ENCODE data around the gene CLMN. TPM values are rescaled to one million over a fixed set of nuclear protein-coding genes. Genes with fewer than 3 reads are reported as not detected.
A peak's percentile ranks its signal among the peaks of the same experiment; 100 is the strongest.

The CLMN gene
- total and polyA plus RNA-seq, 2 experiments from 2014 or later, result 3.2 to 5.7 TPM

DNA sequence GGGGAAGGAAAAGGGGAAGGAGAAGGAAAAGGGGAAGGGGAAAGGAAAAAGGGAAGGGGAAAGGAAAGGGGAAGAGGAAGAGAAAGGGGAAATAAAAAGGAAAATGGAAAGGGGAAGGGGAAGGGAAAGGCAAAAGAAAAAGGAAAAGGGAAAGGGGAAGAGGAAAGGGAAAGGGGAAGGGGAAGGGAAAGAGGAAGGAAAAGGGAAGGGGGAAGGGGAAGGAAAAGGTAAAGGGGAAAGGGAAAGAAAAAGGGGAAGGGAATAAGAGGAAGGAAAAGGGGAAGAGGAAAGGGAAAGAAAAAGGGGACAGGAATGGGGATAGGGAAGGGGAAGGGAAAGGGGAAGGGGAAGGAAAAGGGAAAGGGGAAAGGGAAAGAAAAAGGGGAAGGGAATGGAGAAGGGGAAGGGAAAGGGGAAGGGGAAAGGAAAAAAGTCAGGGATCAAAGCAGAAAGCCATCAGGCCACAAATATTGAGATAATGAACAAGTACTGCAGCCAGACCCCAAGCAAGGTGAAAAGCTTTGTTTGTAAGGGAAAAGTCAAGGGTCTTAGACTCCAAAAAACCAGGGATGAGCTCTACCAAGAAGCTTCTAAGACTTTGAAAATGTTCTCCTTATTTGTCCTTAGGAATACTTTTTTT is 182.4 kb downstream of the CLMN start:
- Histone ChIP-seq H3K4me1 (ENCODE audit: insufficient read depth) (peaks cover 53% of the 10 kb centered on the region), H4K20me1 (replicated peaks; ENCODE audit: insufficient read depth) (peaks cover 8% of the 10 kb centered on the region), H3K4me3 (no peak overlapping the region), H2AFZ (no peak overlapping the region), H3F3A (replicated peaks; ENCODE audit: low read depth) (no peaks in the 10 kb centered on the region), H3K79me2 (replicated peaks; ENCODE audit: insufficient read depth) (peaks cover 91% of the 10 kb centered on the region), H3K27me3 (ENCODE audit: insufficient read depth) (no peaks in the 10 kb centered on the region), H3K4me2 (no peak overlapping the region), H3K9me2 (ENCODE audit: insufficient read depth) (no peaks in the 10 kb centered on the region), H3K27ac (ENCODE audit: low read depth) (peak overlapping the region; percentile 78; the same call in 1 of the 2 replicates), H3K36me3 (ENCODE audit: insufficient read depth) (peaks cover 6% of the 10 kb centered on the region; the same call in 1 of the 2 replicates)
- DNase-seq (ENCODE audit: low spot score), result no peak
- Mint-ChIP-seq H3K27ac (0 out of 2 replicates have a peak overlapping the region, but pooled peaks have one; percentile 75), H3K27me3 (ENCODE audit: insufficient read depth, low read depth, poor library complexity) (no peaks in the 10 kb centered on the region), H3K36me3 (ENCODE audit: low read depth) (peaks cover 7% of the 10 kb centered on the region; the same call in 2 of the 3 replicates), H3K4me3 (no peak overlapping the region), H3K4me1 (peaks cover 60% of the 10 kb centered on the region), H3K9me3 (no peaks in the 10 kb centered on the region)
- ATAC-seq, result no peak
- no peak for TF ChIP-seq NANOG (IDR thresholded peaks at IDR 0.05; ENCODE audit: borderline replicate concordance)
- TF ChIP-seq EZH2phosphoT487 (IDR thresholded peaks at IDR 0.05; ENCODE audit: unreplicated experiment), result no peak
- TF ChIP-seq STAT1 (IDR thresholded peaks at IDR 0.05; ENCODE audit: unreplicated experiment), result no peak
- TF ChIP-seq ZNF114 (CRISPR knock-in tag; IDR thresholded peaks at IDR 0.05), result no peak
- TF ChIP-seq, protein P1, sequence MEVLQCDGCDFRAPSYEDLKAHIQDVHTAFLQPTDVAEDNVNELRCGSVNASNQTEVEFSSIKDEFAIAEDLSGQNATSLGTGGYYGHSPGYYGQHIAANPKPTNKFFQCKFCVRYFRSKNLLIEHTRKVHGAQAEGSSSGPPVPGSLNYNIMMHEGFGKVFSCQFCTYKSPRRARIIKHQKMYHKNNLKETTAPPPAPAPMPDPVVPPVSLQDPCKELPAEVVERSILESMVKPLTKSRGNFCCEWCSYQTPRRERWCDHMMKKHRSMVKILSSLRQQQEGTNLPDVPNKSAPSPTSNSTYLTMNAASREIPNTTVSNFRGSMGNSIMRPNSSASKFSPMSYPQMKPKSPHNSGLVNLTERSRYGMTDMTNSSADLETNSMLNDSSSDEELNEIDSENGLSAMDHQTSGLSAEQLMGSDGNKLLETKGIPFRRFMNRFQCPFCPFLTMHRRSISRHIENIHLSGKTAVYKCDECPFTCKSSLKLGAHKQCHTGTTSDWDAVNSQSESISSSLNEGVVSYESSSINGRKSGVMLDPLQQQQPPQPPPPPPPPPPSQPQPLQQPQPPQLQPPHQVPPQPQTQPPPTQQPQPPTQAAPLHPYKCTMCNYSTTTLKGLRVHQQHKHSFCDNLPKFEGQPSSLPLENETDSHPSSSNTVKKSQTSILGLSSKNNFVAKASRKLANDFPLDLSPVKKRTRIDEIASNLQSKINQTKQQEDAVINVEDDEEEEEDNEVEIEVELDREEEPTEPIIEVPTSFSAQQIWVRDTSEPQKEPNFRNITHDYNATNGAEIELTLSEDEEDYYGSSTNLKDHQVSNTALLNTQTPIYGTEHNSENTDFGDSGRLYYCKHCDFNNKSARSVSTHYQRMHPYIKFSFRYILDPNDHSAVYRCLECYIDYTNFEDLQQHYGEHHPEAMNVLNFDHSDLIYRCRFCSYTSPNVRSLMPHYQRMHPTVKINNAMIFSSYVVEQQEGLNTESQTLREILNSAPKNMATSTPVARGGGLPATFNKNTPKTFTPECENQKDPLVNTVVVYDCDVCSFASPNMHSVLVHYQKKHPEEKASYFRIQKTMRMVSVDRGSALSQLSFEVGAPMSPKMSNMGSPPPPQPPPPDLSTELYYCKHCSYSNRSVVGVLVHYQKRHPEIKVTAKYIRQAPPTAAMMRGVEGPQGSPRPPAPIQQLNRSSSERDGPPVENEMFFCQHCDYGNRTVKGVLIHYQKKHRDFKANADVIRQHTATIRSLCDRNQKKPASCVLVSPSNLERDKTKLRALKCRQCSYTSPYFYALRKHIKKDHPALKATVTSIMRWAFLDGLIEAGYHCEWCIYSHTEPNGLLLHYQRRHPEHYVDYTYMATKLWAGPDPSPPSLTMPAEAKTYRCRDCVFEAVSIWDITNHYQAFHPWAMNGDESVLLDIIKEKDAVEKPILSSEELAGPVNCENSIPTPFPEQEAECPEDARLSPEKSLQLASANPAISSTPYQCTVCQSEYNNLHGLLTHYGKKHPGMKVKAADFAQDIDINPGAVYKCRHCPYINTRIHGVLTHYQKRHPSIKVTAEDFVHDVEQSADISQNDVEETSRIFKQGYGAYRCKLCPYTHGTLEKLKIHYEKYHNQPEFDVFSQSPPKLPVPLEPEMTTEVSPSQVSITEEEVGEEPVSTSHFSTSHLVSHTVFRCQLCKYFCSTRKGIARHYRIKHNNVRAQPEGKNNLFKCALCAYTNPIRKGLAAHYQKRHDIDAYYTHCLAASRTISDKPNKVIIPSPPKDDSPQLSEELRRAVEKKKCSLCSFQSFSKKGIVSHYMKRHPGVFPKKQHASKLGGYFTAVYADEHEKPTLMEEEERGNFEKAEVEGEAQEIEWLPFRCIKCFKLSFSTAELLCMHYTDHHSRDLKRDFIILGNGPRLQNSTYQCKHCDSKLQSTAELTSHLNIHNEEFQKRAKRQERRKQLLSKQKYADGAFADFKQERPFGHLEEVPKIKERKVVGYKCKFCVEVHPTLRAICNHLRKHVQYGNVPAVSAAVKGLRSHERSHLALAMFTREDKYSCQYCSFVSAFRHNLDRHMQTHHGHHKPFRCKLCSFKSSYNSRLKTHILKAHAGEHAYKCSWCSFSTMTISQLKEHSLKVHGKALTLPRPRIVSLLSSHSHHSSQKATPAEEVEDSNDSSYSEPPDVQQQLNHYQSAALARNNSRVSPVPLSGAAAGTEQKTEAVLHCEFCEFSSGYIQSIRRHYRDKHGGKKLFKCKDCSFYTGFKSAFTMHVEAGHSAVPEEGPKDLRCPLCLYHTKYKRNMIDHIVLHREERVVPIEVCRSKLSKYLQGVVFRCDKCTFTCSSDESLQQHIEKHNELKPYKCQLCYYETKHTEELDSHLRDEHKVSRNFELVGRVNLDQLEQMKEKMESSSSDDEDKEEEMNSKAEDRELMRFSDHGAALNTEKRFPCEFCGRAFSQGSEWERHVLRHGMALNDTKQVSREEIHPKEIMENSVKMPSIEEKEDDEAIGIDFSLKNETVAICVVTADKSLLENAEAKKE (CRISPR knock-in tag; IDR thresholded peaks at IDR 0.05), result no peak
- TF ChIP-seq EZH2 (IDR thresholded peaks at IDR 0.05; ENCODE audit: low read depth, unreplicated experiment), result no peak
- no peak for TF ChIP-seq JUNB (IDR thresholded peaks at IDR 0.05; ENCODE audit: unreplicated experiment)
- TF ChIP-seq, protein P2, sequence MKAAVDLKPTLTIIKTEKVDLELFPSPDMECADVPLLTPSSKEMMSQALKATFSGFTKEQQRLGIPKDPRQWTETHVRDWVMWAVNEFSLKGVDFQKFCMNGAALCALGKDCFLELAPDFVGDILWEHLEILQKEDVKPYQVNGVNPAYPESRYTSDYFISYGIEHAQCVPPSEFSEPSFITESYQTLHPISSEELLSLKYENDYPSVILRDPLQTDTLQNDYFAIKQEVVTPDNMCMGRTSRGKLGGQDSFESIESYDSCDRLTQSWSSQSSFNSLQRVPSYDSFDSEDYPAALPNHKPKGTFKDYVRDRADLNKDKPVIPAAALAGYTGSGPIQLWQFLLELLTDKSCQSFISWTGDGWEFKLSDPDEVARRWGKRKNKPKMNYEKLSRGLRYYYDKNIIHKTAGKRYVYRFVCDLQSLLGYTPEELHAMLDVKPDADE (IDR thresholded peaks at IDR 0.05), result no peak
- TF ChIP-seq POLR2AphosphoS5 (IDR thresholded peaks at IDR 0.05; ENCODE audit: low read depth), result no peak
- TF ChIP-seq, protein P3, sequence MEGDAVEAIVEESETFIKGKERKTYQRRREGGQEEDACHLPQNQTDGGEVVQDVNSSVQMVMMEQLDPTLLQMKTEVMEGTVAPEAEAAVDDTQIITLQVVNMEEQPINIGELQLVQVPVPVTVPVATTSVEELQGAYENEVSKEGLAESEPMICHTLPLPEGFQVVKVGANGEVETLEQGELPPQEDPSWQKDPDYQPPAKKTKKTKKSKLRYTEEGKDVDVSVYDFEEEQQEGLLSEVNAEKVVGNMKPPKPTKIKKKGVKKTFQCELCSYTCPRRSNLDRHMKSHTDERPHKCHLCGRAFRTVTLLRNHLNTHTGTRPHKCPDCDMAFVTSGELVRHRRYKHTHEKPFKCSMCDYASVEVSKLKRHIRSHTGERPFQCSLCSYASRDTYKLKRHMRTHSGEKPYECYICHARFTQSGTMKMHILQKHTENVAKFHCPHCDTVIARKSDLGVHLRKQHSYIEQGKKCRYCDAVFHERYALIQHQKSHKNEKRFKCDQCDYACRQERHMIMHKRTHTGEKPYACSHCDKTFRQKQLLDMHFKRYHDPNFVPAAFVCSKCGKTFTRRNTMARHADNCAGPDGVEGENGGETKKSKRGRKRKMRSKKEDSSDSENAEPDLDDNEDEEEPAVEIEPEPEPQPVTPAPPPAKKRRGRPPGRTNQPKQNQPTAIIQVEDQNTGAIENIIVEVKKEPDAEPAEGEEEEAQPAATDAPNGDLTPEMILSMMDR (conservative IDR thresholded peaks at IDR 0.05; ENCODE audit: low read depth in 2 of 2), result no peak
- no peak for TF ChIP-seq CREB1 (CRISPR knock-in tag; IDR thresholded peaks at IDR 0.05; ENCODE audit: low read depth)
- TF ChIP-seq ZNF331 (CRISPR knock-in tag; IDR thresholded peaks at IDR 0.05; ENCODE audit: low read depth), result no peak
- TF ChIP-seq, protein P4, sequence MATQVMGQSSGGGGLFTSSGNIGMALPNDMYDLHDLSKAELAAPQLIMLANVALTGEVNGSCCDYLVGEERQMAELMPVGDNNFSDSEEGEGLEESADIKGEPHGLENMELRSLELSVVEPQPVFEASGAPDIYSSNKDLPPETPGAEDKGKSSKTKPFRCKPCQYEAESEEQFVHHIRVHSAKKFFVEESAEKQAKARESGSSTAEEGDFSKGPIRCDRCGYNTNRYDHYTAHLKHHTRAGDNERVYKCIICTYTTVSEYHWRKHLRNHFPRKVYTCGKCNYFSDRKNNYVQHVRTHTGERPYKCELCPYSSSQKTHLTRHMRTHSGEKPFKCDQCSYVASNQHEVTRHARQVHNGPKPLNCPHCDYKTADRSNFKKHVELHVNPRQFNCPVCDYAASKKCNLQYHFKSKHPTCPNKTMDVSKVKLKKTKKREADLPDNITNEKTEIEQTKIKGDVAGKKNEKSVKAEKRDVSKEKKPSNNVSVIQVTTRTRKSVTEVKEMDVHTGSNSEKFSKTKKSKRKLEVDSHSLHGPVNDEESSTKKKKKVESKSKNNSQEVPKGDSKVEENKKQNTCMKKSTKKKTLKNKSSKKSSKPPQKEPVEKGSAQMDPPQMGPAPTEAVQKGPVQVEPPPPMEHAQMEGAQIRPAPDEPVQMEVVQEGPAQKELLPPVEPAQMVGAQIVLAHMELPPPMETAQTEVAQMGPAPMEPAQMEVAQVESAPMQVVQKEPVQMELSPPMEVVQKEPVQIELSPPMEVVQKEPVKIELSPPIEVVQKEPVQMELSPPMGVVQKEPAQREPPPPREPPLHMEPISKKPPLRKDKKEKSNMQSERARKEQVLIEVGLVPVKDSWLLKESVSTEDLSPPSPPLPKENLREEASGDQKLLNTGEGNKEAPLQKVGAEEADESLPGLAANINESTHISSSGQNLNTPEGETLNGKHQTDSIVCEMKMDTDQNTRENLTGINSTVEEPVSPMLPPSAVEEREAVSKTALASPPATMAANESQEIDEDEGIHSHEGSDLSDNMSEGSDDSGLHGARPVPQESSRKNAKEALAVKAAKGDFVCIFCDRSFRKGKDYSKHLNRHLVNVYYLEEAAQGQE (IDR thresholded peaks at IDR 0.05; ENCODE audit: unreplicated experiment), result no peak
